ENCODE data around the gene LRRC8C. TPM values are rescaled to one million over a fixed set of nuclear protein-coding genes. Genes with fewer than 3 reads are reported as not detected.

The LRRC8C gene
- total RNA-seq, 1 experiment from 2014 or later = 3.5 TPM

DNA sequence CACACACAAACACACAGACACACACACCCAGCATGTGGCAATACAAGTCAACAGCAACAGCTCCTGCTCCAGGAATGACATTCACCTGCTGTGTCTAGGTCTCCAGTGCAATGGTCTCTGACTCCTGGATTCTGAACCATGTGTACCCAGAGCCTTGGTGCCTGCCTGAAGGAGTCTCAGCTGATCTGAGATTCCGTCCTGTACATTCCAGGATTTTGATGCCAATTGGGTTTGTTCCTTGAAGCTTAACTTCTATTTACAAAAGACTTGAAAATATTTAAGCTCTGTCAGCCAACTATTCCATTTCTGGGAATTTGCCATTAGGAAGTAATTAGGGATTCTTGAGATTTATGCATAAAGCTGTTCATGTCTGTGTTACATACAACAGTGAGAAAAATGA lies 102.6 kb downstream of the LRRC8C start:
- no peaks in the 10 kb centered on the region for H3K9me3 Mint-ChIP-seq (ENCODE audit: low read depth, unreplicated experiment)
- H3K4me1 Mint-ChIP-seq (ENCODE audit: low read depth, unreplicated experiment) = no peaks in the 10 kb centered on the region
- no peak overlapping the region for H3K4me3 Mint-ChIP-seq (ENCODE audit: low read depth, unreplicated experiment)
- CTCF ChIA-PET = no interaction called here
- no peaks in the 10 kb centered on the region for H3K36me3 Mint-ChIP-seq (ENCODE audit: insufficient read depth, unreplicated experiment)
- no peak for DNase-seq
- BruUV-seq (replicated peaks) = no TSS peak
- no peak overlapping the region for H3K27ac Mint-ChIP-seq (ENCODE audit: unreplicated experiment)
- intact Hi-C loops (cut with micrococcal nuclease; ENCODE audit: unreplicated experiment) = no loop called here
- H3K27me3 Mint-ChIP-seq (ENCODE audit: unreplicated experiment) = peaks cover 10% of the 10 kb centered on the region
- TF ChIP-seq CTCF (IDR thresholded peaks at IDR 0.05; ENCODE audit: unreplicated experiment) = no peak

DNA sequence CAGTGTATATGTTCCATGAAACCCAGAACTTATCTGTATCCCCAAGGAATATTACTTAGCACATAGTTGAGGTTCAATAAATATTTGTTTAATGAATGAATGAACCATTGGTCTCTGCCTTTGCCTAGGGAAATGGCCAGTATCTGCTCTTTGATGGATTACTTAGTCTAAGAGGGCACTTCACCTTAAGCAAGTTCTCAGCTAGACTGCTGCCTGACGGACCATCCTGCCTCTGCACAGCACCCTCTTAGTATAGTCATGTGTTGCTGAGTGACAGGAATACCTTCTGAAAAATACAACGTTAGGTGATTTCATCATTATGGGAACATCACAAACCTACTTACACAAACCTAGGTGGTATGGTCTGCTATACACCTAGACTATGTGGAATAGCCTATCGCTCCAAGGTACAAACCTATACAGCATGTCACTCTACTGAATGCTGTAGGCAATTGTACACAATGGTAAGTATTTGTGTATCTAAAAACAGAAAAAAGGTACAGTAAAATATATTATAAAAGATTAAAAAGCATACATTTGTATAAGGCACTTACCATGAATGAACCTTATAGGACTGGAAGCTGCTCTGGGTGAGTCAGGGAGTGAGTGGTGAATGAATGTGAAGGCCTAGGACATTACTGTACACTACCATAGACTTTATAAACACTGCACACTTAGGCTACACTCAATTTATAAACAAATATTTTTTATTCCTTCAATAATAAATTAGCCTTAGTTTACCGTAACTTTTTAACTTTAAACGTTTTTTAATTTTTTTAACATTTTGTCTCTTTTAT lies 104.2 kb downstream of the LRRC8C start:
- peaks cover 18% of the 10 kb centered on the region for H3K27me3 Mint-ChIP-seq (ENCODE audit: unreplicated experiment)
- no peaks in the 10 kb centered on the region for H3K36me3 Mint-ChIP-seq (ENCODE audit: insufficient read depth, unreplicated experiment)
- H3K4me1 Mint-ChIP-seq (ENCODE audit: low read depth, unreplicated experiment) = no peaks in the 10 kb centered on the region
- DNase-seq = no peak
- no peak overlapping the region for H3K4me3 Mint-ChIP-seq (ENCODE audit: low read depth, unreplicated experiment)
- BruUV-seq (replicated peaks) = no TSS peak
- CTCF ChIA-PET = no interaction called here
- no peak for TF ChIP-seq CTCF (IDR thresholded peaks at IDR 0.05; ENCODE audit: unreplicated experiment)
- H3K9me3 Mint-ChIP-seq (ENCODE audit: low read depth, unreplicated experiment) = no peaks in the 10 kb centered on the region
- intact Hi-C loops (cut with micrococcal nuclease; ENCODE audit: unreplicated experiment) = no loop called here
- H3K27ac Mint-ChIP-seq (ENCODE audit: unreplicated experiment) = no peak overlapping the region

DNA sequence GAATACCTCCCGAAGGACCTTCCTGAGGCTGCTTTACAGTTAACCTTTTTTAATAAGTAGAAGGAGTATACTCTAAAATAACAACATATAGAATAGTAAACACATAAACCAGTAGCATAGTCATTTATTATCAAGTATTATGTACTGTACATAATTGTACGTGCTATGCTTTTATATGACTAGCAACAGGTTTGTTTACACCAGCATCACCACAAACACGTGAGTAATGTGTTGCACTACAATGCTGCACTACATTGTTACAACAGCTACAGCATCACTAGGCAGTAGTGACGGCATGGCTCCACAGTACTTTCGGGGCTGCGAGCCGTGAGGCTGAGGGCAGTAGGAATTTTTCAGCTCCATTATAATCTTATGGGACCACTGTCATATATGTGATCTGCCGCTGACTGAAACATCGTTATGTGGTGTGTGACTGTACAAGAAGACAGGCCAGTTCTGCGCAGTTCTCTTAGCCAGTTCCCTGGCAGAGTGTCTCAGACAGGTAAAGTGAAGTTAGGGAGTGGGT lies 105.1 kb downstream of the LRRC8C start:
- TF ChIP-seq CTCF (IDR thresholded peaks at IDR 0.05; ENCODE audit: unreplicated experiment) = no peak
- no peaks in the 10 kb centered on the region for H3K9me3 Mint-ChIP-seq (ENCODE audit: low read depth, unreplicated experiment)
- intact Hi-C loops (cut with micrococcal nuclease; ENCODE audit: unreplicated experiment) = no loop called here
- H3K27ac Mint-ChIP-seq (ENCODE audit: unreplicated experiment) = no peak overlapping the region
- CTCF ChIA-PET = no interaction called here
- H3K4me3 Mint-ChIP-seq (ENCODE audit: low read depth, unreplicated experiment) = no peak overlapping the region
- no peak for DNase-seq
- H3K36me3 Mint-ChIP-seq (ENCODE audit: insufficient read depth, unreplicated experiment) = no peaks in the 10 kb centered on the region
- H3K4me1 Mint-ChIP-seq (ENCODE audit: low read depth, unreplicated experiment) = no peaks in the 10 kb centered on the region
- H3K27me3 Mint-ChIP-seq (ENCODE audit: unreplicated experiment) = peaks cover 22% of the 10 kb centered on the region
- no TSS peak for BruUV-seq (replicated peaks)

DNA sequence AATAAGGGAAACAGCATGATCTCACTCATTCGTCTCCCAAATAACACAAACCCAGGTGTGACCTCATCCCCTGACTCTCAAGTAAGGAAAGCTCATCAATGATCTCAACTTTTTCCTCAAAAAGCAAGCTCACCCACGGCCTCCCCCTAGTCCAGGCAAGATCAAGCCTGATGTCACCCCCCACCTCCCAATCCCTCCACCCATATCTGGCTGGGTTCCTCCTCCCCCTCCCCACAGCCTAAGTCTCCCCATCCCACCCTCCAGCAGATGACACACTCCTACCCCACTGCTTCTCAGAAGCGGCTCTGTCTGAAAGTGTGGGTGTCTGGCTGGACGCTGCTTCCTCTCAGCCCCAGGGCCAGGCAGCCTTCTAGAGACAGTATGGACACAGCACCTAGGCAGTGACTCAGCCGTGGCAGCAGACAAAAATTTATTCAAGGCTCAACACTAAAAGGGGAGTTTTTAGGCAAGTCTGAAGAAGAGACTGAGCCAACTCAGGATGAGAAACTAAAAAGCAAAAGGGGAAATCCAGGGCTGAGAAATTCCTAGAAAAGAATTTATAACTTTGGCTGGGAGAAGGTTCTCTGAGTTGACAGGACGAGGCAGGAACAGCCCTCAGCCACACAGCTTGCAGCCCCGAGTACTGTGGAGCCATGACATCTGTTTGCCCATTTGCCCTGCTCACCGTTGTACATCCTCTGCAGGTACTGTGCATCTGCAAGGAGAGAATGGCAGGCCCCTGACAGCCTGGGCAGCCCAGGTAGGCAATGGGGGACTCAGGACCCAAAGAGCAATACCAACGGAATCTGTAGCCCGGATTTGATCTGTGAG lies 106.3 kb downstream of the LRRC8C start:
- peaks cover 34% of the 10 kb centered on the region for H3K27me3 Mint-ChIP-seq (ENCODE audit: unreplicated experiment)
- CTCF ChIA-PET = no interaction called here
- no peak for DNase-seq
- H3K4me3 Mint-ChIP-seq (ENCODE audit: low read depth, unreplicated experiment) = no peak overlapping the region
- no peak overlapping the region for H3K27ac Mint-ChIP-seq (ENCODE audit: unreplicated experiment)
- intact Hi-C loops (cut with micrococcal nuclease; ENCODE audit: unreplicated experiment) = no loop called here
- no peaks in the 10 kb centered on the region for H3K36me3 Mint-ChIP-seq (ENCODE audit: insufficient read depth, unreplicated experiment)
- BruUV-seq (replicated peaks) = no TSS peak
- no peak for TF ChIP-seq CTCF (IDR thresholded peaks at IDR 0.05; ENCODE audit: unreplicated experiment)
- H3K4me1 Mint-ChIP-seq (ENCODE audit: low read depth, unreplicated experiment) = no peaks in the 10 kb centered on the region
- no peaks in the 10 kb centered on the region for H3K9me3 Mint-ChIP-seq (ENCODE audit: low read depth, unreplicated experiment)

Measured in Calu3 (cell line).